VCaP (cell line): ENCODE data around the gene ZFP28.

Experiments used
- H3K27ac ChIP-seq: fragments of 450-650 bp; 2 replicates; pipeline ENCODE4 v1.5.1; 2017
- CTCF ChIP-seq: fragments of 450-650 bp; conservative IDR thresholded peaks from 2 replicates; pipeline ENCODE4 v1.5.1; 2017; ENCODE audit warnings: mild to moderate bottlenecking, moderate library complexity

ZFP28 gene

GRCh38 chr19:56538254-56538760 is 441 bp upstream of the ZFP28 start:
- TF ChIP-seq CTCF = no peak
- H3K27ac ChIP-seq = peak overlapping the region; percentile 93

DNA sequence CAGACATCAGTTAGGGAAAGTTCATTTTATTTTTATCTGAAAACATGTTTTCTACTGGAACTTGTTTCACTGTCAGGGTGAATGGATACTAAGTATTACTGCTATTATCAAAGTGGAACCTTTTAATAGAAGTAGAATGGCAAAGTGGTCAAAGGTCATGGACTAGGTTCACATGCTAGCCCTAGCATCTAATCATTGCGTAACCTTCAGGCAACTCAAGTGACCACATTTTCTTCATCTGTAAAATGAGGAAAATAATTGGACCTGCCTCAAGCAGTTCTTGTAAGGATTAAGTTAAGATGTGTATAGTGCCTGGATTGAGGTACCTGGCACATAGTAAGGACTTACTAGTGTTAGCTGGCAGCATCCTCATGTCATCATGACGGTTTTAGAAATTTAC is 5.0 kb downstream of the ZFP28 start:
- H3K27ac ChIP-seq = no peak overlapping the region
- TF ChIP-seq CTCF = no peak

- TF ChIP-seq CTCF = peak; percentile 76
Measured at GRCh38 chr19:56547535-56547934, 8.8 kb downstream of the ZFP28 start.

DNA sequence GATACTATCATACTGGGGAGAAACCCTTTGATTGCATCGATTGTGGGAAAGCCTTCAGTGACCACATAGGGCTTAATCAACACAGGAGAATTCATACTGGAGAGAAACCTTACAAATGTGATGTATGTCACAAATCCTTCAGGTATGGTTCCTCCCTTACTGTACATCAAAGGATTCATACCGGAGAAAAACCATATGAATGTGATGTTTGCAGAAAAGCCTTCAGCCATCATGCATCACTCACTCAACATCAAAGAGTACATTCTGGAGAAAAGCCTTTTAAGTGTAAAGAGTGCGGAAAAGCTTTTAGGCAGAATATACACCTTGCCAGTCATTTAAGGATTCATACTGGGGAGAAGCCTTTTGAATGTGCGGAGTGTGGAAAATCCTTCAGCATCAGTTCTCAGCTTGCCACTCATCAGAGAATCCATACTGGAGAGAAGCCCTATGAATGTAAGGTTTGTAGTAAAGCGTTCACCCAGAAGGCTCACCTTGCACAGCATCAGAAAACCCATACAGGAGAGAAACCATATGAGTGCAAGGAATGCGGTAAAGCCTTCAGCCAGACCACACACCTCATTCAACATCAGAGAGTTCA is 15.6 kb downstream of the ZFP28 start:
- no peak overlapping the region for H3K27ac ChIP-seq
- TF ChIP-seq CTCF = no peak

More at GRCh38 chr19:56547535-56547934, 8.8 kb downstream of the ZFP28 start:
- no peak overlapping the region for H3K27ac ChIP-seq

GRCh38 chr19:56562766-56563165 is 24.0 kb downstream of the ZFP28 start:
- H3K27ac ChIP-seq = no peak overlapping the region
- TF ChIP-seq CTCF = no peak

DNA sequence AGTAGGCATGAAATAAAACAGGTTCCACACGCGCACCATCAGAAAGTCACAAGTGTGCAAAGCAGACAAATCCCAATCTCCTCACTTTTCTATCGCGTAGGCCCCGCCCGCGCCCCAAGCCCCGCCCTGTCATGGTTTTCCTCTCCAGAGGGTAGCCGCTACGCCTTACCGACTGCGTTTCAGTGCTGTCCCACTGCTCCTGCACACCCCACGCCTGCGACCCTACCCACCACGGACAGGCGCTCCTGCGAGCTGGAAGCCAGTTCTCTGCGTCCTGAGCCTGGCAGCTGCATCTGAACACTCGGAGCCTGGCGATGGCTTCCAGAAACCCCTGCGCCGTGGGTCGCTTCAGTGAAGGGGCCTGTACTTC is 28.1 kb downstream of the ZFP28 start:
- no peak for TF ChIP-seq CTCF
- H3K27ac ChIP-seq = peak overlapping the region; percentile 83

DNA sequence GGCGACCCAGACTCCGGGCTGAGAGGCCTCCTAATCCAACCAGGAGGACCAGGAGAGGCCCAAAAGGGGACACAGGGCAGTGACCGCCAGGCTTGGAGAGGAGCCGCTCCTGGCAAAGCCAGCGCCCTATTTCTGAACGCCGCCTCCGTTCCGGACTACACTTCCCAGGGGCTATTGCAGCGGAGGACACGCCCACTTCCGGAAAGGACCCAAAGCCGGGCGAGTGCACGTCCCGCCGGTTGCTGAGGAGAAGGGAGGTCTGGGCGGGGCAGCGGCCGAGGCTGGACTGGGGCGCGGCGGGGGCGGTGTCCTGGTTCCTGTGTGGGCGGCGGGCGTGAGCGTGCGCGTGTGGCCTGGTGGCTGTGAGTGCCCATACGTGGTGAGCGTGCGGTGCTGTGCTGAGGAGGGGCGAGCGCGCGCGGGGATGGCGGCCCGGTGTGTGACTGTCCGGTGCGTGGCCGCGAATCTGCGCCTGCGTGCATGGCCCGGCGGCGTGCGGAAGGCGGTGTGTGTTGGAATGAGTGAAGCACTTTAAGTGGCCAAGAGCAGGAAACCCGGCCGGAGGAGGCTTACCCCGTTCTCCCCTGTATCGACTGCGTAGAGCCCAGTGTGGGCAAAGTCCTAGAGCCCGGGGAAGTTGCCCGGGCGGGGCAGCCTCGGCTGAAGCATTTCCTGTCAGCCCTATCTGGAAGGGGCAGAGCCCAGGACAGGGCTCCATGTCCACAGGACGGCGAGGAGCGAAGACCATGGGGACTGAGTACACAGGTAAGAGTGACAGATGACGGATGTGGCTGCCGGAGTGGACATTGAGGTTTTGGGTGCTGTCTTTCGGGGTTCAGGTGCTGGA is 28.7 kb downstream of the ZFP28 start, which contains the start of gene ZNF470:
ZNF470 (plus strand) TSS at position 195 of the 847 bp plus-strand sequence. CDS start 2,844 bp downstream, outside the sequence.
- no peak for TF ChIP-seq CTCF
- peak within 1 kb of the TSS; percentile 83 for H3K27ac ChIP-seq
